Sigmoid colon (tissue), 4 donors: Measurements from ENCODE around the gene ZNF521.

Experiments used
- CTCF ChIP-seq, 4 experiments: fragments of 450-650 bp in 3 of 4; fragments of 200-600 bp in 1 of 4; IDR thresholded peaks; one replicate each; pipeline ENCODE4 v1.5.1; 2016 to 2019; ENCODE audit warnings: antibody characterized with exemption in 4 of 4, mild to moderate bottlenecking in 3 of 4, moderate library complexity in 2 of 4
- EP300 ChIP-seq, 4 donors: sonication (generic); formaldehyde crosslinking; IDR thresholded peaks; one replicate each; pipeline ENCODE4 v1.6.1; 2017; ENCODE audit warnings: antibody characterized with exemption in 4 of 4
- POLR2AphosphoS5 ChIP-seq, 4 donors: sonication (generic); formaldehyde crosslinking; IDR thresholded peaks; one replicate each; pipeline ENCODE4 v1.6.1; 2017; ENCODE audit warnings: antibody characterized with exemption in 4 of 4

GRCh38 chr18:25335676-25336075 is 16.3 kb downstream of the ZNF521 start:
- TF ChIP-seq POLR2AphosphoS5 (IDR thresholded peaks at IDR 0.05) (no peak), CTCF (IDR thresholded peaks at IDR 0.05) (no peak), EP300 (IDR thresholded peaks at IDR 0.05) (no peak)
